Measurements from ENCODE around the gene VSTM5.

DNA sequence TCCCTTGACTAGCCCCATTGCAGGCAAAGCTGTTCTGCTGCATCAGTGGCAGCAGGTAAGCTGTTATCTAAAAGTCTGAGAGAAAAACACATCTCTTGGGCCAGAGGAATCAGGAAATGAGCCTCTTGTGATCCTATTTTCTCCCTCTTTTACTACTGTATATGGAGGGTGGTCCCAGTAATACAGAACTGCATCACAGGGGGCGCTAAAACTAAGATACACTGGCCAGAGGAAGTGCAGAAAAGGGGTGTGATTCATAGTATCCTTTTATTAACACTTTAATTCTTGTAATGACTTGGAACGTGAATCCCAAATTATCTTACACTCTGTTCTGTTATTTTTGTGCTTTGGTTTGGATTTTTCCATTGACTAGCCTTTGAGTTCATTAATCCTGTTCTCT, 75.1 kb downstream of the VSTM5 start:
- TF ChIP-seq SUZ12 (IDR thresholded peaks at IDR 0.05; ENCODE audit: extremely low read depth, insufficient read depth, insufficient read length) (no peak), YY1 (IDR thresholded peaks at IDR 0.05; ENCODE audit: insufficient read depth, insufficient read length) (no peak), ZNF274 (IDR thresholded peaks at IDR 0.05; ENCODE audit: low read depth, low read length) (no peak)
